ENCODE data around the gene PDE4B.
"Not testable (repeated sequence)": the region's sequence is repeated elsewhere in the genome, so short reads cannot be mapped to it uniquely, and the experiment has no call there.

The PDE4B gene

GRCh38 chr1:66399888-66400529, 607.3 kb downstream of the PDE4B start:
- DNase-seq: peak; percentile 34

- no peak for DNase-seq
Observed at GRCh38 chr1:66400660-66401059, 608.0 kb downstream of the PDE4B start.

GRCh38 chr1:66401244-66401643, 608.5 kb downstream of the PDE4B start:
- no peak for DNase-seq

GRCh38 chr1:66402194-66402593, 609.5 kb downstream of the PDE4B start:
- peak; percentile 64 for DNase-seq

- DNase-seq: no peak
Observed at GRCh38 chr1:66403007-66403731, 610.5 kb downstream of the PDE4B start.

GRCh38 chr1:66405061-66405460, 612.4 kb downstream of the PDE4B start:
- no peak for DNase-seq

- peak; percentile 36 for DNase-seq
Observed at GRCh38 chr1:66411449-66411848, 618.8 kb downstream of the PDE4B start.

- DNase-seq: no peak
Observed at GRCh38 chr1:66412704-66413103, 620.0 kb downstream of the PDE4B start.

GRCh38 chr1:66413136-66413837, 620.6 kb downstream of the PDE4B start:
- no peak for DNase-seq

- no peak for DNase-seq
Observed at GRCh38 chr1:66413838-66414175, 621.1 kb downstream of the PDE4B start.

GRCh38 chr1:66415281-66415680, 622.6 kb downstream of the PDE4B start:
- no peak for DNase-seq

GRCh38 chr1:66415866-66416265, 623.2 kb downstream of the PDE4B start:
- DNase-seq: no peak

GRCh38 chr1:66416295-66416694, 623.6 kb downstream of the PDE4B start:
- DNase-seq: no peak

GRCh38 chr1:66418021-66418420, 625.3 kb downstream of the PDE4B start:
- no peak for DNase-seq

- not testable (repeated sequence) for DNase-seq
Observed at GRCh38 chr1:66420171-66420570, 627.5 kb downstream of the PDE4B start.

GRCh38 chr1:66420906-66421305, 628.2 kb downstream of the PDE4B start:
- not testable (repeated sequence) for DNase-seq

- no peak for DNase-seq
Observed at GRCh38 chr1:66422804-66423203, 630.1 kb downstream of the PDE4B start.

All from fibroblast of skin of back (primary cell).